Superior temporal gyrus (tissue), 1 donor: ENCODE results near the gene IFT25.
"Not testable (repeated sequence)": the region's sequence is repeated elsewhere in the genome, so short reads cannot be mapped to it uniquely, and the experiment has no call there.

ENCODE experiments used
- DNase-seq: peaks from one replicate; pipeline ENCODE4 v3.0.0-alpha.2; 2016; ENCODE audit errors: extremely low spot score

IFT25 gene

GRCh38 chr1:53889304-53890298, 55.9 kb downstream of the IFT25 start, which contains the start of gene YIPF1:
Gene YIPF1 (minus strand): TSS chr1:53889797. CDS start chr1:53888937, 860 bp downstream.
- peak; percentile 94 for DNase-seq

GRCh38 chr1:53888681-53889080, 56.8 kb downstream of the IFT25 start:
- no peak for DNase-seq

- not testable (repeated sequence) for DNase-seq
Observed at GRCh38 chr1:53883600-53883999, 61.9 kb downstream of the IFT25 start.

GRCh38 chr1:53881853-53882252, 63.6 kb downstream of the IFT25 start:
- not testable (repeated sequence) for DNase-seq

- DNase-seq: peak; percentile 76
Observed at GRCh38 chr1:53878492-53879105, 66.9 kb downstream of the IFT25 start.

GRCh38 chr1:53875150-53875549, 70.3 kb downstream of the IFT25 start:
- not testable (repeated sequence) for DNase-seq

- no peak for DNase-seq
Observed at GRCh38 chr1:53871773-53872484, 73.6 kb downstream of the IFT25 start.
